GM18498 (cell line): Measurements from ENCODE around the gene DPEP3.
A peak's percentile ranks its signal among the peaks of the same experiment; 100 is the strongest.
"Not testable (repeated sequence)": the region's sequence is repeated elsewhere in the genome, so short reads cannot be mapped to it uniquely, and the experiment has no call there.

ENCODE experiments used
- ATAC-seq: cut with Tn5 transposase; IDR thresholded peaks from one replicate; pipeline ENCODE4 v1.9.1; 2021; ENCODE audit warnings: mild to moderate bottlenecking, moderate library complexity; ENCODE audit not compliant: unreplicated experiment

The DPEP3 gene

DNA sequence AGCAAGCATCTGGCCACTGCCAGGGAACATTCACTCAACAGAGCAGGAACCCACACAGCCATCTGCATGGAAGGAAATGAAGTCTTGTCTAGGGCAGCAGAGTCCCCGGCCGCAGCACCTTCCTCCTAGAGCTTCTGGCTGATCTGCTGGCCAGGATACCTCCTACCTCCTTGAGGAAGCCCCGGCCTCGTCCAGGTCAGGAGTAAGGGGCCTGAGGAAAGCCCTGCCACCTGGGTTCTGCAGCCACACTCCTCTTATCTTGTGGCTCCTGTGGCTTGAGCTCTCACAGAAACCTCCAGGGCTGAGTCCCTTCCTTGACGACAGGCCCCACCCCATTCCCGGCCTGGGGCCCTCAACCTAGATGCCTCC lies 13.7 kb upstream of the DPEP3 start:
- not testable (repeated sequence) for ATAC-seq

DNA sequence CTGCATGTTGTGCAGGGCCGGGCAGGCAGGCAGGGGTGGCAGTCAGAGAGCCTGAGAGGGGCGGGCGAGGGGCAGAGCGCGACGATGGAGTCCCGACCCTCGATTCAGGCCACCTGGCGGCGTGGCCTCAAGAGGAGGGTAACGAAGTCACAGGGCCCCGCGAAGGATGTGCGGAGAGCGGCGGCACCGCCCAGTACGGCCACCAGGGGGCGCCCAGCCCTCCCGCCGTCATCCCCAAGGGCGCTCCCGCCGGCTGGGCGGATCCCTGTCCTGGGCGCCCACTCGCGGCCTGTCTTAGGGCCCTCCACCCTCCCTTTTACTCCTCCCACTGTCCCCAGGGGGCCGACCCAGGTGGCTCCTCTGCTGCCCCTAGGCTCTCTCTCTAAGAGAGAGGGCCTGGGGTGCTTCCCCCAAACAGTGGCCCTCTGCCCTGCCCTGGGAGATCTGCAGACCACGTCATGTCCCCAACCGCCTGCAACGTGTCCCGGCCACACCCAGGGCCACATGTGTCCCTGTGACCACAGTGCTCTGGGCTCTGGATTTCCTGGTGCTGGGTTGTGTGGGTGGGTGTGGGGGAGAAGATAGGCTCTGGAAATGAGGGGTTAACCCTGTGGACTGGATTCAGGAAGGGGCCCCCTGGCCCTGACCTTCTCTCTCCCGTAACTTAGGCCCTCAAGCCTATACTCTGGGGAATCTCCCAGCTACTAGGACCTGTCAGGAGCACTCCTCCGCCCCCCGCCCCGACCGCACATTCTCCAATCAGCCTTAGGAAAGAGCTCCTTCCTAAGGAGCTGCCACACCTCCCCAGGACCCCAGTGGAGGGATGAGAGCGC lies 13.1 kb upstream of the DPEP3 start:
- peak; percentile 79 for ATAC-seq

- no peak for ATAC-seq
Measured at GRCh38 chr16:67992661-67993206, 12.4 kb upstream of the DPEP3 start.

- no peak for ATAC-seq
Measured at GRCh38 chr16:67990018-67990386, 9.7 kb upstream of the DPEP3 start.

DNA sequence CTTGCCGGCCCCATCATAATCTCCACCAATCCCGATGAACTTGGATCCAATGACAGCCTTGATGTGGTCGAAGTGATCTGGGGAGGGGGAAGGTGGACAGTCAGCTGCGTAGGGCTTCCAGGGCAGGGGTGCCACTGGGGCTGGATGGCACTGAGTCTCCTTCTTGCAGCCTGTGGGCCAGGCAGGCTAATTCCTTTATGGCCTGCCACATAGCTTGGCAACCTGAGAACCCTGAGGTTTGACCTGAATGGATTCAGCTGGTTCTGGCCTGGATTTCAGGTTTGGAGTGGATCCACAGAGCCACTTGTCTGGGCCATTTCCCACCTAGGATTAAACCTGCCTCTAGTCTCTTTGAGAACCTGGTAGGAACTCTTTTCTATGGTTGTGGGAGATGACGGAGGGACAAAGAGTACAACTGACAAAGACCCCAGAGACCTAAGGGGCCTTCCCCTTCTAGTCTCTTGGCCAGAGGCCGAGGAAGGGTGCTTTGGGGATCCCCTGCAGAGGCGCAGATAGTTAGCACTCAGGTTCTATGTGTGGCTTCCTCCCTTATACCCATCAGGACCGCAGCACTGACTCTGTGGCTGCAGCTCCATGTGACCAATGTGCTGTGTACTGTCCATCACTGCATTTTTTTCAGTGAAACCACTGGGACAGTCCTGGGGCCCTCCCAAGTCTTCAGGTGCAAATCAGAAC lies 9.2 kb upstream of the DPEP3 start:
- no peak for ATAC-seq

DNA sequence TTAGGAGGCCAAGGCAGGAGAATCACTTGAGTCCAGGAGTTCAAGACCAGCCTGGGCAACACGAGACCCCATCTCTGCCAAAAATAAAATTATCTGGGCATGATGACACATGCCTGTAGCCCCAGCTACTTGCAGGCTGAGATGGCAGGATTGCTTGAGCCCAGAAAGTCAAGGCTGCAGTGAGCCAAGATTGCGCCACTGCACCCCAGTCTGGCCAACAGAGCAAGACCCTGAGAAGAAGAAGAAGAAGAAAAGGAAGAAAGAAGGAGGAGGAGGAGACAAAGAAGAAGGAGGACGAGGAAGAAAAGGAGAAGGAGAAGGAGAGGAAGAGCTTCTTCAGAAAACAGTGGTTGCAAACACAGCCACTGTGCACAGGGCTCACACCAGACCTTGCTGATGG lies 8.4 kb upstream of the DPEP3 start:
- ATAC-seq = no peak

DNA sequence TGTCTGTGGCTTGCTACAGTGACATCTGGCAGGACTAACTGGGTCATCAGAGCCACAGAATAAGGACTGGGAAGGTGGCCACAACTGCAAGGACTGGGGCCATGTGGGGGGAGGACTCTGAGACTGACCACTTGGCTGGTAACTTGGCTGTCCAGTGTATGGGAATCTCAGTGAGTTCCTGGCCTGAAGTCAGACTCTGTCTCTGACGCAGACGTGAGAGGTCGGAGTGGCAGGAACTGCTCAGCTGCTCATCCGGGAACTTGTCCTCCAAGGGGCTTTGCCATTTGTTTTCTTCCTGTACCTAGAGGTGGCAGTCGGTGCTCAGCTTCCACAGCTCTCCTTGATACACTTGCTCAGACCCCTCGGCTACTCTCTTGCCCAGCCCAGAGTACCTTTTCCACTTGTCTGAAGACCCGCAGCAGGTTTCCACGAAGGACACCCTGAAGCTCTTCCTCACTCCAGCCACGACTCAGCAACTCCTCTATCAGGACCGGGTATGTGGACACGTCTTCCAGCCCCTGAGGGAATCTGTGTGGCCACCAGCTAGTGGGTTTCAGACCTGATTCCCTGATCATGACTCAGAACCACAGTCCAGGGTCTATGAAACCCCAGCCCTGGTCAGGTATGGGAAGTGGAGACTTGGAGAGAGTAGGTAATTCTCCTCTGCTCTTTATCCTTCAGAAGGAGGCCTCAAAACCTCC lies 7.3 kb upstream of the DPEP3 start:
- no peak for ATAC-seq

- ATAC-seq = no peak
Measured at GRCh38 chr16:67986949-67987348, 6.7 kb upstream of the DPEP3 start.

DNA sequence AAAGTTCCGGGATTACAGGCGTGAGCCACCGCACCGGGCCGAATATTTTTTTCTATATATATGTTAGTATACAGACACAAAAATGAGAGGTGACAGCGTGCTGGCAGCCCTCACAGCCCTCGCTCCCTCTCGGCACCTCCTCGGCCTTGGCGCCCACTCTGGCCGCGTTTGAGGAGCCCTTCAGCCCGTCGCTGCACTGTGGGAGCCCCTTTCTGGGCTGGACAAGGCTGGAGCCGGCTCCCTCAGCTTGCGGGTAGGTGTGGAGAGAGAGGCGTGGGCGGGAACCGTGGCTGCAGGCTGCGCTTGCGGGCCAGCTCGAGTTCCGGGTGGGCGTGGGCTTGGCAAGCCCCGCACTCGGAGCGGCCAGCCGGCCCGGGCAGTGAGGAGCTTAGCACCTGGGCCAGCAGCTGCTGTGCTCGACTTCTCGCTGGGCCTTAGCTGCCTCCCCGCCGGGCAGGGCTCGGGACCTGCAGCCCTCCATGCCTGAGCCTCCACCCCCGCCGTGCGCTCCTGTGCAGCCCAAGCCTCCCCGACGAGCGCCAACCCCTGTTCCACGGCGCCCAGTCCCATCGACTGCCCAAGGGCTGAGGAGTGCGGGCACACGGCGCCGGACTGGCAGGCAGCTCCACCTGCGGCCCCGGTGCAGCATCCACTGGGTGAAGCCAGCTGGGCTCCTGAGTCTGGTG lies 1.9 kb upstream of the DPEP3 start:
- ATAC-seq = no peak

DNA sequence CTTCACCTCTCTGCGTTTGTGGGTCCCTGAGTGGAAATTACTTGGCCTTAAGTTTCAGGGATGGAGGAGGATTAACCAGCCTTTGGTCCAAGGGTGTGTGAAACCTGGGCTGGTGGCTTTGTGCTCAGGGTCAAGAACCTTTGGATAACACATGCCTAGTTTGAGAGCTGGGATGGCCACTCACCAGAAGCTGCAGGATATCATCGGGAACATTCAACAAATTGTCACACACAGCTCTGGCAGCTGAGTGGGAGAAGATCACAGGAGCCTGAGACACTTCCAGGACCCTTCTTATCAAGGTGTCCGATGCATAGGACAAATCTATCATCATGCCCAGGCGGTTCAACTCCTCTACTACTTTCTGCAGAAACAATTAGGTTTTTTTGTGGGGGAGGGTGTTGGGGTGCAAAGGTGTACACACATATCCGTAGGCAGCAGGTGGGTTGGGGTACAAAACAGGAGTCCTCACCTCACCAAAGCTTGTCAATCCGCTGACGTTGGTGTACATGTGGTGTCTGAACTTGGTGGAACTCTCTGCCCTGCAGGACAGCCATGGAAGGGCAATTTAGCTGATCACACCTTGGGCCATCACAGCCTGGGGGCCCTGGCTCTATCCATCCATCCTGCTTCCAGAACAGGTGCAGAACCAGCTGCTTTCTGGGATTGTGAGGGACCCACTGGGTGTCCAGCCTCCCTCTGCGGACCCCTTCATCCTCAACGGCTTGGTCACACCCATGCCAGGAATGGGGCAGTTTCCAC lies 2.7 kb downstream of the DPEP3 start:
- no peak for ATAC-seq

DNA sequence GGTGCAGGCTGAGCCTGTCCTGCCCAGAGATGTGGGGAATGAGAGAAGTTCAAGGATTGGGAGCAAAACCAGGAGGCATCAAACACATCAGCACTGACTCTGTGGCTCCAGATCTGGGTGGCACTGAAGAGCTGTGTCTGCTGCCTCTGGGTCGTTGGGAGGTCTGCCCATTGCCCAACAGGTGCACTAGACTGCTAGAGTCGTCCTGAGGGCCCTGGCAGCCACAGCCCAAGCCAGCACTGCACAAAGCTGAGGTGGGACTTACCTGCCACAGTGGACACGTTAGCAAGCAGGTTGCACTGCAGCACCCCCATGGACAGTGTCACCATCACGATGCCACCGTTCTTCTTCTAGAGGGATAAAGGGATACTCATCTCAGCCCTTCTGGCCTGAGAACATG lies 3.3 kb downstream of the DPEP3 start:
- no peak for ATAC-seq

GRCh38 chr16:67976205-67976604 lies 4.1 kb downstream of the DPEP3 start:
- ATAC-seq = no peak

DNA sequence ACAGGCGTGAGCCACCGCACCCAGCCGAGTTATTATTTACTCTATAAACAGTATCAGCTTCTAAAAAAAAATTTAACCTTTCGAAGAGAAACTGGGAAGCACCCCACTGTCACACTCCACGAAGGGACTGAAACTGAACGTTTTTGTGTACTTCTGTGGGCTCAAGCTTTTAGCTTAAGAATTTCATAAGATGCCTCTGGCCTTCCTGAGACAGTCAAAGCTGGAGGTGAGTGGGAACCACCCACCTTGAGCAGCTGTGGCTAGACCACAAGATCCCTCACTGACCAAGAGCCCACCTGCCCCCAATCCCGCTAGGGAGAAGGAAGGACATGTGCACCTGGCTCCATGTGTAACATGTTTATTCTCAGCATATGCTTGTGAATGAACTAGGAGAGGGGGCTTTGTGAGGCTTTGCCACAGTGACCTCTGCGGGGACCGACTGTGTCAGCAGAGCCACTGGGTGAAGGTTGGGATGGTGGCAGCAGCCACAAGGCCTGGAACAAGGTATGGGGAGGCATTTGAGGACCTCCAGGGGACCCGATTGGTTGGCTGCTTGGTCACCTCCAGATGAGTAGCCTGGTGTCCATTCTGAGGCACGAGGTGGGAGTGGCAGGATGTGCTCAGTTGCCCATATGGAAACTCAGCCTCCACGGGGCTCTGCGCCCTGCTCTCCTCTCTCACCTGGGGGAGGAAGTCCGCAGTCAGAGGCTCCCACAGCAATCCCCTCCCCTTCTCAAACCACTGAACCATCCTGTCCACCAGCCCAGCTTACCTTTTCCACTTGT lies 4.8 kb downstream of the DPEP3 start:
- no peak for ATAC-seq

- not testable (repeated sequence) for ATAC-seq
Measured at GRCh38 chr16:67972285-67972684, 8.0 kb downstream of the DPEP3 start.

- ATAC-seq = no peak
Measured at GRCh38 chr16:67971111-67971510, 9.2 kb downstream of the DPEP3 start.

GRCh38 chr16:67969254-67970039 lies 10.9 kb downstream of the DPEP3 start:
- peak; percentile 9 for ATAC-seq

DNA sequence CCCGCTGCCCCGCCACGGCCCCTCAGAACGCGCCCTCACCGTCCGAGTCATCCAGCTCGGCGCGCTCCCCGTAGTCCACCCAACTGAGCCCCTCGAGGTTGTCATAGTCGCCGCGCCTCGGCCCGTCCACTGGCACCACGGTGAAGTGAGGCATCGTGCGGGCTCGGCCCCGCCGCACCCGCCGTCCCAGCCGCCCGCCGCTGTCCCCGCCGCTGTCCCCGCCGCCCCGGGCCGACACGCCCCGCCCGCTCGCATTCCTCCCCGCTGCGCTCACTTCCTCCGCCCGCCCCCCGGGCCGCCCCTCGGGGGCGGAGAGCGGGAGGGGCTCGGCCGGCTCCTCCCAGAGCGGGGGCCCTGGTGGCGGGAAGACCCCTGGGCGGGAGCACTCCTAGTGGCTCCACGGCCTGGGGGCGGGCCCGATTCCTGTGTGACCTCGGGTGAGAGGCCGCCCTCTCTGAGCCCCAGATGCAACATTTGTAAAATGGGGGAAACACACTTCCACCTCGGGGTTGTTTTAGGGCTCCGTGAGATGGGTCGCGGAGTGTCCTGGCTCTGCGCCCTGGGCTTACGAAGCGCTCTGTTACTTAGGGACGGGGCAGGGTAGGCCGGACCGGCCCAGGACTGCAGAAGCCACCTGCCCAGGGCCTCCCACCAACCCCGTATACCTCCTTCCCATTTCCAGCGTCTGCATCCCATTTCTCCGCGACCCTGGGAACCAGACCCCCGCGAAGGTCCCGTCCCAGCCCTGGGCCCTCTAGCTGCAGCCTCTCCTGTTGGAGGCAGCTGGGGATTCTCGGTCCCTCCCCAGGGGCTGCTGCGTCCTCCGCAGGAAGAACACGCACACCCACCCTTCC lies 11.7 kb downstream of the DPEP3 start, which contains the start of gene SLC12A4:
TSS of gene SLC12A4 (minus strand) at position 238 of the 854 bp plus-strand sequence. CDS start at position 154, 84 bp downstream.
- ATAC-seq = peak; percentile 82

DNA sequence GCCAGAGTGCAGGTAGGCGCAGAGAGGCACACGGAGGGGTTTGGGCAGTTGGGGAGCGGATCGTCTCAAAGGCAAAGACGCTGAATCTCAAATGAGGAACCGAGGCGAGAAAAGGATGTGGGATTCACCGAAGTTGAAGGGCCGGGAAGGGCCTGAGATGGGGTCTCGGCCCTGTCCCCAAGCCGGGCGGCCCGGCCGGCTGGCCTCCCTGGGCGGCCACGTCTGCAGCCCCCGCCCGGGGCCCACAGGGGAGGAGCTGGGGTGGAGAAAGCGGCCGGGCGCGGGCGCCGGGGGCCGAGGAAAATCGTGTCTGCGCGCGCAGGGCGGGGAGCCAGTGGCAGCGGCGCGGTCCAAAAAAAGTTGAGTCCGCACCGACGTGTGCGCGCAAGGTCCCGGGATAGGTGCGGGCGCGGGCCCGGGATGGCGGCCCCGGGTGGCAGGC lies 12.3 kb downstream of the DPEP3 start:
- ATAC-seq = peak; percentile 35
